MCF 10A (cell line): ENCODE measurements around the gene DEFB132. TPM values are rescaled to one million over a fixed set of nuclear protein-coding genes. Genes with fewer than 3 reads are reported as not detected.

Source experiments
- BruUV-seq: library from RNA; stranded (reverse); fragments of 400-500 nt; replicated peaks from 2 replicates; lab custom pipeline; 2021; lab: Mats Ljungman, UMichigan
- CTCF ChIA-PET: fragments of 300-600 bp; sonication (Branson Sonifier 250); formaldehyde crosslinking; extraction: SDS; loops from one replicate; lab custom pipeline; 2021; ENCODE audit warnings: antibody characterized with exemption, inconsistent platforms; lab: Yijun Ruan, JAX
- POLR2A ChIA-PET: fragments of 300-600, 350-650 bp; sonication (Branson Sonifier 250); formaldehyde crosslinking; extraction: SDS; loops from one replicate; lab custom pipeline; 2020; ENCODE audit warnings: antibody characterized with exemption, inconsistent platforms; lab: Yijun Ruan, JAX
- DNase-seq: peaks from one replicate; pipeline ENCODE4 v3.0.0-alpha.2; 2018; ENCODE audit not compliant: unreplicated experiment
- H3K27ac Mint-ChIP-seq: one replicate; pipeline ENCODE4 v1.8.0; 2022; ENCODE audit warnings: mild to moderate bottlenecking, low read depth, mixed read lengths; ENCODE audit not compliant: unreplicated experiment
- H3K27me3 Mint-ChIP-seq: one replicate; pipeline ENCODE4 v1.8.0; 2022; ENCODE audit warnings: mixed read lengths; ENCODE audit not compliant: insufficient read depth, unreplicated experiment
- H3K36me3 Mint-ChIP-seq: one replicate; pipeline ENCODE4 v1.8.0; 2022; ENCODE audit warnings: mild to moderate bottlenecking, moderate library complexity, mixed read lengths; ENCODE audit not compliant: insufficient read depth, unreplicated experiment
- H3K4me1 Mint-ChIP-seq: one replicate; pipeline ENCODE4 v1.8.0; 2022; ENCODE audit warnings: mixed read lengths; ENCODE audit not compliant: insufficient read depth, unreplicated experiment
- H3K4me3 Mint-ChIP-seq: one replicate; pipeline ENCODE4 v1.8.0; 2022; ENCODE audit warnings: mild to moderate bottlenecking, moderate library complexity, mixed read lengths; ENCODE audit not compliant: unreplicated experiment
- H3K9me3 Mint-ChIP-seq: one replicate; pipeline ENCODE4 v1.8.0; 2022; ENCODE audit warnings: mixed read lengths; ENCODE audit not compliant: unreplicated experiment
- CTCF ChIP-seq: fragments of 200-600 bp; IDR thresholded peaks from one replicate; pipeline ENCODE4 v1.8.0; 2022; ENCODE audit warnings: antibody characterized with exemption, mild to moderate bottlenecking; ENCODE audit not compliant: unreplicated experiment
- intact Hi-C: fragments of 100-400 bp; cut with micrococcal nuclease; formaldehyde crosslinking; loops from 2 replicates; pipeline ENCODE4 v1.14.1; 2022
- total RNA-seq: library from RNA; stranded (reverse); gene quantifications from 2 replicates; pipeline ENCODE4 v1.2.3, GENCODE V29; 2022

DEFB132 gene
- total RNA-seq, 1 experiment from 2014 or later, result not detected

GRCh38 chr20:278181-278580 is 20.7 kb downstream of the DEFB132 start:
- no TSS peak for BruUV-seq
- CTCF ChIA-PET, result interaction anchor here (0.6 to 2.3 kb wide), 3 partner anchors 10 to 43 kb away, joined by 3 to 13 read pairs (median 10); no protein-coding TSS in a partner anchor

GRCh38 chr20:278607-279571 is 21.4 kb downstream of the DEFB132 start:
- no peak for TF ChIP-seq CTCF
- H3K27ac Mint-ChIP-seq, result no peak overlapping the region
- H3K27me3 Mint-ChIP-seq, result no peaks in the 10 kb centered on the region
- no peaks in the 10 kb centered on the region for H3K9me3 Mint-ChIP-seq
- no peak overlapping the region for H3K4me3 Mint-ChIP-seq
- BruUV-seq, result no TSS peak
- intact Hi-C loops, result no loop called here
- POLR2A ChIA-PET, result no interaction called here
- no peaks in the 10 kb centered on the region for H3K4me1 Mint-ChIP-seq
- no peaks in the 10 kb centered on the region for H3K36me3 Mint-ChIP-seq
- no peak for DNase-seq
- CTCF ChIA-PET, result interaction anchor here (0.6 to 2.3 kb wide), 4 partner anchors 11 to 1534 kb away, joined by 3 to 13 read pairs (median 7); no protein-coding TSS in a partner anchor

More at GRCh38 chr20:278181-278580, 20.7 kb downstream of the DEFB132 start:
- no peak for DNase-seq
- TF ChIP-seq CTCF, result no peak
- Mint-ChIP-seq H3K4me3 (no peak overlapping the region), H3K27ac (no peak overlapping the region), H3K36me3 (no peaks in the 10 kb centered on the region), H3K4me1 (no peaks in the 10 kb centered on the region), H3K27me3 (no peaks in the 10 kb centered on the region), H3K9me3 (no peaks in the 10 kb centered on the region)
- intact Hi-C loops, result no loop called here
- POLR2A ChIA-PET, result no interaction called here

- H3K27ac Mint-ChIP-seq, result no peak overlapping the region
- intact Hi-C loops, result no loop called here
- H3K9me3 Mint-ChIP-seq, result no peaks in the 10 kb centered on the region
- no TSS peak for BruUV-seq
- H3K4me1 Mint-ChIP-seq, result peaks cover under 1% of the 10 kb centered on the region
- no peaks in the 10 kb centered on the region for H3K27me3 Mint-ChIP-seq
- ChIA-PET POLR2A (interaction anchor here (1.2 kb wide), 1 partner anchor 13 kb away, joined by 4 read pairs; the partner anchor contains the start of gene ZCCHC3), CTCF (interaction anchor here (0.6 to 2.6 kb wide), 4 partner anchors 9 to 46 kb away, joined by 3 to 15 read pairs (median 5); no protein-coding TSS in a partner anchor)
- no peak for DNase-seq
- TF ChIP-seq CTCF, result no peak
- H3K4me3 Mint-ChIP-seq, result no peak overlapping the region
- H3K36me3 Mint-ChIP-seq, result no peaks in the 10 kb centered on the region
Observed at GRCh38 chr20:284172-284571, 26.6 kb downstream of the DEFB132 start.

- DNase-seq, result no peak
- Mint-ChIP-seq H3K9me3 (no peaks in the 10 kb centered on the region), H3K36me3 (no peaks in the 10 kb centered on the region), H3K27ac (no peak overlapping the region), H3K4me1 (peaks cover 9% of the 10 kb centered on the region), H3K27me3 (no peaks in the 10 kb centered on the region), H3K4me3 (no peak overlapping the region)
- ChIA-PET CTCF (no interaction called here), POLR2A (no interaction called here)
- BruUV-seq, result no TSS peak
- intact Hi-C loops, result no loop called here
- TF ChIP-seq CTCF, result no peak
Observed at GRCh38 chr20:286508-286907, 29.0 kb downstream of the DEFB132 start.
